ENCODE results near the gene DIRAS1.

Gene DIRAS1

DNA sequence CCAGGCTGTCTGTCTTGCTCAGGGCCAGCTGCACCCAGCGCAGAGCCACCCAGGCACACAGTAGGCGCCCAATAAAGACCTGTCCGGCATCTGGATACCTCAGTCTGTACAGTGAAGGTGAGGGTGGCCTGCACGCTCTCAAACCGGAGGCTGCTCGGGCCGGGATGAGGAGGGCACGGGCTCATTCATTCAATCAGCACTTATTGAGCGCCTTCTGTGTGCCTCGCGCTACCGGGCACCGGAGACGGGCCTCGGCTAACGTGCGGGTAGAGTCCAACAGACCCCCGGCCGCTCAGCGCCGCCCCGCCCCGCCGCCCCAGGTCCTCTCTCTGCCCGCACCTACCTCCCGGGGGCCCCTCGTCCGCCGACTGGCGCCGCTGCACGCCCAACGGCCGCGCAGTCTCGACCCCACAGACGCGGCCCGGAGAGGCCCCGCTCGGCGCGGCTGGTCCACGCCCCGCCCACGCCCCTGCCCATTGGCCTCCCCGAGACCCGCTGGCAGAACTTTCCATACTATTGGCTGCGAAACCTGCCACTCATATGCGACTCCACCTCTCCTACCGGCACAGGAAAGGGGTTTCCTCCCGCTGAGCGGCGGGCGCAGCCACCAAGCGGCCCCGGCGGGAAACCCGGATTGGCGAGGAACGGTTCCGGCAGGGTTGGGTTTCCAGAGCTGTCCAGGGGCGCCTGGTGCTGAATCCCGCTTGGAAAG, 18.6 kb upstream of the DIRAS1 start, which contains the start of gene SLC39A3:
Gene SLC39A3, minus strand, starts transcription at position 416 of the 712 bp plus-strand sequence. CDS start 2,760 bp downstream, outside the sequence.
- Mint-ChIP-seq H3K27ac (peak within 1 kb of the TSS; percentile 88), H3K9me3 (no peaks in the 10 kb centered on the region), H3K4me3 (peak within 1 kb of the TSS; percentile 94), H3K36me3 (ENCODE audit: low read depth) (peaks cover 41% of the 10 kb centered on the region), H3K4me1 (ENCODE audit: low read depth) (peaks cover 25% of the 10 kb centered on the region), H3K27me3 (peaks cover 20% of the 10 kb centered on the region)
- peak; percentile 99 for DNase-seq

DNA sequence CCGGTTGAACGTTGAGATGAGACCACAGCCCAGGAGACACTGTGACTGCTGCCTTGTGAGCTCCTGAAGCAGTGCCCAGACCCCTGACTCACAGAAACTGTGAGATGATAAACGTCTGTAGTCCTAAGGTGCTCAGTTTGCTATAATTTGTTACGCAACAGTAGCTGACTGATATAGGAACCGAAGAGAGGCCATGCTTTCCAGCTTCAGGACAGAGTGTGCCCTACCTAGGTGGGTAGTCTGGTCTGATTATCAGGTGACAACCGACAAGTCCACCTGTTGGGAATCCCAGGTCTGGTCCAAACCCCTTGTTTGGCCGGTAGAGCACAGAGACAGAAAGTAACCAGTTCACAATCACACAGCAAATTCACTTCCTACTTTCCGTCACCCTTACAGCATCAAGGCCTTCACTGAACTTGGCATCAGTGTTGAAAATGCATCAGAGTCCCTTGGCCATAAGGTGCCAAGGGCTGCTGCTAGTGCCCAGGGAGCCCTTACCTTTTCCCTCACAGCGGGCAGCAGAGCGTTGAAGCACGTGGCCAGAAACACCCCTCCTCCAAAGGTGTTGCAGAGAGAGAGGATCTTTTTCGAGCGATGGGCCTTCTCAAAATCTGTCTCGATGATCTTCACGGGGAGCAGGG, 15.5 kb upstream of the DIRAS1 start:
- Mint-ChIP-seq H3K36me3 (ENCODE audit: low read depth) (peaks cover 63% of the 10 kb centered on the region), H3K27ac (no peak overlapping the region), H3K27me3 (peaks cover 8% of the 10 kb centered on the region), H3K4me3 (no peak overlapping the region), H3K4me1 (ENCODE audit: low read depth) (peaks cover 25% of the 10 kb centered on the region), H3K9me3 (no peaks in the 10 kb centered on the region)
- DNase-seq, result no peak

DNA sequence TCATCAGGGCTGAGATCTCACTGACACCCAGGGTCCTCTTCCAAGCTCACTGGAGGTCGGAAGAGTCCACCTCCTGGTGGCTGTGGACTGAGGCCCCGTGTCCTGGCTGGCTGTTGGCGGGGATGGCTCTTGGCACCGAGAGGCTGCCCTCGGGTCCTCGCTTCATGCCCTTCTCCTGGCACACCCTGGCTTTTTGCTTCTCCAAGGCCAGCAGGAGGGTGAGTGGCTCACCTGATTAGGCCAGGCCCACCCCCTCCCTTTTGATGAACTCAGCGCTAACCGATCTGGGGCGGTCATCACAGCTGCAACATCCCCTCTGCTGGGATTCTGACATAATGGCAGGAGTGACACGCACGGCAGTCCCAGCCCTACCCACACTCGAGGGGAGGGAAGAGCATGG, 14.2 kb upstream of the DIRAS1 start:
- Mint-ChIP-seq H3K27me3 (peaks cover 4% of the 10 kb centered on the region), H3K27ac (no peak overlapping the region)

DNA sequence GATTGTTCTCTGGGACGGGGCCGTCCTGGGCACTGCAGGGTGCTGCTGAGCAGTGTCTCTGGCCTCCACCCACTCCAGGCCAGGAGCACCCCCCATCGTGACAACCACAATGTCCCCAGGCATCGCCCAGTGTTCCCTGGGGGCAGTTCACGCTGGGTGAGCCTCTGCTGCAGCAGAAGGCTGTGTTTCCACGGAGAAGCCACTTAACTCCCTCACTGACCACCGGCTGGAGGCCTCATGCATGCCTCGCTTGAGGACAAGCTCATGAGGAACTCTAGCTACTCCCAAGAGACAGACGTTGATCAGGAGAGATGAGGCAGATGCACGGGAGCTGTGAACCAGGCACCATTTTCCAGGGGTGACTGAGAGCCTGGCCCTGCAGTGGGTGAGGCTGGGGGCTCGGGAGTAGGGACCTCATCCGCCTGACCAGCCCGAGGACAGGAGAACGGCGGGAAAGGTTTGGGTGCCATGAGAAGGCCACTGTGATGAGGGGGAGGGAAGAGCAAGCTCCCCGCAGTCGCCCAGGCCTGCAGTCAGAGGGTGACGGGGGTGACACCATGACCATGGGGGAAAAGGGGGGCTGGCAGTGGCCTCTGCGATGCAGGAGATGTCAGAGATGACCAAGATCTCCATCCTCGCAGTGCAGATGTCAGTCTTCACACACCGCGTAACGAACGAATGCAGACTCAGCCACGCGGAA, 13.6 kb upstream of the DIRAS1 start:
- H3K27me3 Mint-ChIP-seq, result no peaks in the 10 kb centered on the region
- H3K4me3 Mint-ChIP-seq, result no peak overlapping the region
- H3K27ac Mint-ChIP-seq, result no peak overlapping the region
- H3K4me1 Mint-ChIP-seq (ENCODE audit: low read depth), result peaks cover 20% of the 10 kb centered on the region
- peaks cover 67% of the 10 kb centered on the region for H3K36me3 Mint-ChIP-seq (ENCODE audit: low read depth)
- H3K9me3 Mint-ChIP-seq, result no peaks in the 10 kb centered on the region
- no peak for DNase-seq

More for the DNA sequence above, 14.2 kb upstream of the DIRAS1 start:
- peaks cover 67% of the 10 kb centered on the region for H3K36me3 Mint-ChIP-seq (ENCODE audit: low read depth)
- no peak for DNase-seq
- no peak overlapping the region for H3K4me3 Mint-ChIP-seq
- H3K4me1 Mint-ChIP-seq (ENCODE audit: low read depth), result peaks cover 24% of the 10 kb centered on the region
- H3K9me3 Mint-ChIP-seq, result no peaks in the 10 kb centered on the region

DNA sequence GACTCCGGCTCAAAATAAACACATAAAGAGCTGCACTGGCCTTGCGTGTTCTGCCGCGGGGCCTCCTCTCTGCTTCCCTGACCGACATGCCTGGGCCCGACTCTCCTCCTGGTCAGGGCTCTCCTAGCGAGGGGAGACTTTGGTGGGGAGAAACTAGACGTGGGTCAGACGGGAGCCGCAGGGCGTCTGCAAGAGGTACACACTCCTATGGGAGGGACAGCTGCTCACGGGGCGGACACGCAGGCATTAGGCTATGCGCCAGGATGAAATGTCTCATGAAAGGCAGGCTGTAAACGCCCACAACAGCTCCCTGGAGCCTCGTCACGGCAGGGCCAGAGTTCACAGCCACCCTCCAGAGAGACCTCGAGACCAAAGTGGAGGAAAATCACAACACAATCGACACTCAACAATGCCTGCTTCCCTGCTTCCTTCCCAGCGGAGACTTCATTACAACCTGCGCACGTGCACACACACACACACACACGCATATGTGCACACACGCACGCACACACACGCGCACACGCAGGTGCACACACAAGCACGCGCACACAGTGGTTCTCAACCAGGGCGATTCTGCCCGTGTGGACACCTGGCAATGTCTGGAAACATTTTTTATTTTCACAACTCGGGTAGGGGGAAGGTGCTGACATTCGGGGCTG, 12.9 kb upstream of the DIRAS1 start:
- no peak for DNase-seq
- no peaks in the 10 kb centered on the region for H3K27me3 Mint-ChIP-seq
- peaks cover 17% of the 10 kb centered on the region for H3K4me1 Mint-ChIP-seq (ENCODE audit: low read depth)
- H3K27ac Mint-ChIP-seq, result no peak overlapping the region
- H3K36me3 Mint-ChIP-seq (ENCODE audit: low read depth), result peaks cover 61% of the 10 kb centered on the region
- no peak overlapping the region for H3K4me3 Mint-ChIP-seq
- H3K9me3 Mint-ChIP-seq, result no peaks in the 10 kb centered on the region

DNA sequence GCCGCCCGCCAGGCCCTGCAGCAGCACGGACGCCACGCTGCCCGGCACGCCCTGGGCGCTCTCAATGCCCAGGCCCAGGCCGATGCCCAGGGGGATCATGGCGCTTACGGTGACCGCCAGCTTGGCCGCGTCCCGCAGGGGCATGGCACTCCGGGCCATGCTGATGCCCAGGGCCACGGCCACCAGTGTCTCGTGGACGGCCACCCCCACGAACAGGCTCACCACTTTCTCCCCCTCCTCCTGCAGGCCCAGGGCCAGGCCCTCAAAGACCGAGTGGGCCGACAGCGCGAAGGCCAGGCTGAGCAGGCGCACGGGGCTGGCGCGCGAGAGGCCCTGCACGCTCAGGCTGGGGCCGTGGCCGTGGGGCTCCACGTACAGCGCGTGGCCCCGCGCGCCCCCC, 11.7 kb upstream of the DIRAS1 start:
- Mint-ChIP-seq H3K27ac (no peak overlapping the region), H3K27me3 (peaks cover under 1% of the 10 kb centered on the region), H3K4me1 (ENCODE audit: low read depth) (peaks cover 11% of the 10 kb centered on the region), H3K9me3 (no peaks in the 10 kb centered on the region), H3K4me3 (no peak overlapping the region), H3K36me3 (ENCODE audit: low read depth) (peaks cover 55% of the 10 kb centered on the region)
- no peak for DNase-seq

DNA sequence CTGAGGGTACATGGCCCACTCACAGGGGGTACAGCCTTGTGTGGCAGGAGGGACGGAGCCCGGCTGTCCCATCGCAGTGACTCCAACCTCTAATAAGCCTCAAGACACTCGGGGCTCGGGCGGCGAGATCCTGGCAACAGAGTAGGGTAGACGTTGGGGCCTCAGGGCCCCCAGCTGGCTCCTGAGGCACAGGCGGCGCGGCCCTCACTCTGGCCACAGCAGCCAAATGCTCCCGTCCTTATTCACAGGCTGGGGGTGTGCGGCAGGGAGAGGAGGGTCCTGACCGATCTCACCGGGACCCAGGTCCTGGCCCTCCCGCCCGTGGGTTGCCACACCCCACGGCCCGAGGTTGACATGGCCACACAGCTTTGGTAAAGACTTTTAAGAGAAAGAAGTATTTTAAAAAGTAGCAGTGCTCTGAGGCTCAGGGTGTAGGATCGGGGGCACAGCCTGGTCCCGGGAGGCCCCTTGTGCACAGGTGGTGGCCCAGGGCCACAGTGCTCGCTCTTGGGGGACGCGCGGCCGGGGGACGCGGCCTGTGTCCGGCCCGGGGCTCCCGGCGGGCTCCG, 11.1 kb upstream of the DIRAS1 start:
- Mint-ChIP-seq H3K27ac (no peak overlapping the region), H3K27me3 (peaks cover 7% of the 10 kb centered on the region)
- no peak for DNase-seq

DNA sequence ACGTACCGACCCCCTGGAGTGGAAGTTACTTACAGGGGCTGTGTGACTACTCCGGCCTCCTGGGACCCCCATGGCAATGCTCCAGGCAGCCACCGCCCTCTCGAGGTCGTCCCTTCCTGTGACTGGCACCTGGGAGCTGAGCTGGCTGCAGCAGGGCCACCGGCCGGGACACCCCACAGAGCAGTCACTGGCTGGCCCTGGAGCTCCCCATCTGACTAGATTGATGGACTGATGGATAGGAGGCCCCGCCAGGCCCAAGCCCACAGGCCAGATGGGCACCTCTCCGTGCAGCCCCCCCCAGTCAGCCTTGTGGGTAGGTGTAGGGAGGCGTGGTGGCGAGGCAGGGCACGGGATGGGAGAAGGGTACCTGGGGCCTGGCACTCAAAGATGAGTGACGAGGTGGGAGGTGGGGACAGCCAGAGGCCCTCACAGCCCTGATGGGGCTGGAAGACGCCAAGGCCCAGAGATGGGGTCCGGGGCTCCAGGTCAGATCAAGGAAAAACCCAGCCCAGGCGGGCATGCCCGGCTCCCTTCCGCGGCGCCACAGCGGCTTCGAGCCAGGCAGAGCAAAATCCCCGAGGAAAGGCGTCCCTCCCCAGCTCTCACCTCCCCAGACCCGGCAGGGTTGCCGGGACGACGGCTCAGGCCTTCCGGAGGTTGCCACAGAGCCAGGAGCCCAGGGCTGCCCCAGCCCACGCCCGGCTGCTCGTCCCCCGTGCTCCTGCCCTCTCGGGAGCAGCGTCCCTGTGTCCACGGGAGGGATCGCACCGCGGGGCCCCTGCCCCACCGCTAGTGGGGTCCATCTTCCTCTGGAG, 10.2 kb upstream of the DIRAS1 start:
- no peak for DNase-seq
- Mint-ChIP-seq H3K4me3 (no peak overlapping the region), H3K27me3 (peaks cover 13% of the 10 kb centered on the region), H3K4me1 (ENCODE audit: low read depth) (peaks cover 8% of the 10 kb centered on the region), H3K36me3 (ENCODE audit: low read depth) (peaks cover 42% of the 10 kb centered on the region), H3K9me3 (no peaks in the 10 kb centered on the region), H3K27ac (no peak overlapping the region)

More for the DNA sequence above, 11.1 kb upstream of the DIRAS1 start:
- Mint-ChIP-seq H3K4me1 (ENCODE audit: low read depth) (peaks cover 11% of the 10 kb centered on the region), H3K4me3 (no peak overlapping the region), H3K9me3 (no peaks in the 10 kb centered on the region), H3K36me3 (ENCODE audit: low read depth) (peaks cover 51% of the 10 kb centered on the region)

DNA sequence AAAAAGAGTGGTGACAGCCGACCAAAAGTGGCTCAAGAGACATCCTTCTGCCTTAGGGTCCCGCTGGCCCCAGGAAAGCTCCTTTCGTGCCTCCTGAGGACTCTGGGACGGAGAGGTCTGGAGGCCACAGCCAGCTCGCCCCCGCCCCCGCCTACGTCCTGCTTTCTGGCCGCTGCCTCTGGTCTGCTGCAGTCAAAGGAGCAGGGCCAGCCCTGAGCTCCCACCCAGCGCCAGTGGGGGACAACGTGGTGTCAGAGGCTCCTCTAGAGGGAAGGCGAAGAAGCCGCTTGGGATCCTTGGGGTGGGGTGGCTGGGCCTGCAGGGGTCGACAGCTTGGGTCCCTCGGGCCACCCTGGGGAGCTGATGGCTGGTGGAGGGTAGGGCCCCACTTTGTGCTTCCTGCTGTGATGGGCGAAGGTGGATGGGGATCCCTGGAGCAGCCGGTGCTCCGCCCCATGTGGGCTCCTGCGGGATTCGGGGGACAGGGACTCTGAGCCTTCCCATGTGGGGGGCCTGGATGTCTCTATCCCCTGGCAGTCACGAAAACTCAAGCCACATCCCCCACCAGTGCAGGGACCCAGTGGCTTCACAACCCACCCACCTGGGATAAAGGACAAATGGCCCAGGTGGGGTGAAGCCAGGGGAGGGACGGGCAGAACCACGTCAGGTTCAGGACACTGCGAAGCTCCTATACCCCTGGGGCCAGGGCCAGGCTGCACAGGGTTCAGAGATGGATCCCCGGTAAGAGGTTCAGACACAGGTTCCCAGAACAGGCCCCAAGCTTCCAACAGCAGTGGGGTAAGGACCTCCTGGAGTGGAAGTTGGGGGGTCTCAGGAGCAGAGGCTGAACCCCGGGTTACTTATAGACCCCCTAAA, 9.0 kb upstream of the DIRAS1 start:
- DNase-seq, result no peak
- H3K36me3 Mint-ChIP-seq (ENCODE audit: low read depth), result peaks cover 30% of the 10 kb centered on the region
- H3K4me3 Mint-ChIP-seq, result no peak overlapping the region
- no peak overlapping the region for H3K27ac Mint-ChIP-seq
- H3K4me1 Mint-ChIP-seq (ENCODE audit: low read depth), result peaks cover 4% of the 10 kb centered on the region
- peaks cover 25% of the 10 kb centered on the region for H3K27me3 Mint-ChIP-seq
- H3K9me3 Mint-ChIP-seq, result no peaks in the 10 kb centered on the region

DNA sequence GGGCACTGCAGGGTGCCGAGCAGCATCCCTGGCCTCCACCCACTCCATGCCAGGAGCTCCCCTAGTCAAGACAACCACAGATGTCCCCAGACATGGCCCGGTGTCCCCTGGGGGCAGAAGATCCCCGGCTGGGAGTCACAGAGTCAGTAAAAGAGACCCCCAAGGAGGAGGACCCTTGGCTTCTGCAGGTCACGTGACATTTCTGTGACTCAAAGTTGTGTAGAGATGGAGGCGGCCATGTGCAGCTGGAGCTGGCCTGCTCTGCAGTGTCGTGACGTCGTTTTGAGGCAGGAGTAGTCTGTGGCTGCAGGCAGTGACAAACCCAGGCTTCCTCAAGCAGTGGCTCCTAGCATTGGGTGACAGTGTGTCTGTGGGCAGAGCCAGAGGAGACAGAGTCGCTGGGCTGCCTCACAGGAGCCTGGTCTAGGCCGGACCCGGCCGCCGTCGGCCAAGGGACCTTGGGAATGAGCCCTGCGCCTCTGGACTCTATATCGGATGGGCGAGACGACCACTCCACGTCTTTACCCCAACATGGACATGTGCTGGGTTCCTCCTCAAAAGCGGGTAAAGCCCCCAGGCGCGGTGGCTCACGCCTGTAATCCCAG, 7.7 kb upstream of the DIRAS1 start:
- H3K36me3 Mint-ChIP-seq (ENCODE audit: low read depth), result peaks cover 17% of the 10 kb centered on the region
- peaks cover 4% of the 10 kb centered on the region for H3K4me1 Mint-ChIP-seq (ENCODE audit: low read depth)
- H3K4me3 Mint-ChIP-seq, result no peak overlapping the region
- no peaks in the 10 kb centered on the region for H3K9me3 Mint-ChIP-seq
- no peak for DNase-seq
- no peak overlapping the region for H3K27ac Mint-ChIP-seq
- peaks cover 31% of the 10 kb centered on the region for H3K27me3 Mint-ChIP-seq

DNA sequence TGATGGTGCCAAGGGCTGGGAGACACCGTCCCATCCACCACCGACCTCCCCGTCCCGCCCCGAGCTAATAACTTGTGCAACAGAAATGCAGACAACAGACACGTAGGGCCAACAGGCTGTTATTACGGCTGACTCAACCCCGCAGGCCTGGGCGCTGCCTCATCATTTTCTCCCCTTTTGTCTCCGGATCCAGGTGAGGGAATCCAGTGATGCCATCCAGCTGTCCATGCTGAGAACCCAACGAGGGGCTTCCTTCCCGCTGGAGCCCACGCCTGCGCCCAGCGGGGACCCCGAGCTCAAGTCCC, 6.4 kb upstream of the DIRAS1 start:
- Mint-ChIP-seq H3K27ac (no peak overlapping the region), H3K9me3 (no peaks in the 10 kb centered on the region), H3K36me3 (ENCODE audit: low read depth) (peaks cover 9% of the 10 kb centered on the region), H3K27me3 (peaks cover 36% of the 10 kb centered on the region), H3K4me3 (no peak overlapping the region), H3K4me1 (ENCODE audit: low read depth) (peaks cover 4% of the 10 kb centered on the region)
- DNase-seq, result no peak

DNA sequence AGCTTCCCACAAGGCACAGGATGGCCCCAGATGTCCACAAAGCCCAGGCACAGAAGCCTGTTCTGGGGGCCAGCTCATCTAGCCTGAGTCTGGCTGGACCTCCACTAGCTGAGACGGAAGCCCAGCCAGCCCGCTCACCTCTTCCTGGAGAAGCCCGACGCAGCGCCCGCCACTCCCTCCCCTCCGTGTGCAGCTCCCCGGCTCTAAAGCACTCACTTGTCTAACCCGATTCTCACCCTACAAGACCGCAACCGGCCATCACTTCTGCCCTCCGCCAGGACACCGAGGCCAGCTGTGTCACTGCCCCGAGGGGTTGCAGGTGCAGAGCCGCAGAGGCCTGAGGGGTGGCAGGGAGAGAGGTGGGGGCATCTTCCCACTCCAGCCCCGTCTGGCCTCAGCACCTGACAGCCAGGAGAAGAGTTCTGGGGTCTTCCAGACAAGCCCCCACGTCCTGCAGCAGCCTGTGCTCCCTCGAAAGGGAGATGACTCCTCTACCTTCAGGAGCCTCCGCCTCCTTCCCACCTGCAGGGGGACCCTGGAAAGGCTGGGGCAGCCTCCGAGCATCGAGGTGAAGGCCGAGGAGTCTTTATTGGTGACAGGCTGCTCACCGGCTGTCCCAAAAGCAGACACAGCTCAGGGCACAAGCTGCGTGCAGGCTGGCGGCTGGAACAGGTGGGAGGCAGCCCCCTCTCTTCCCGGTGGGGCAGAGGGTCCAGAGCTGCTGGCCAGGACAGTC, 5.9 kb upstream of the DIRAS1 start:
- no peak for DNase-seq
- H3K9me3 Mint-ChIP-seq, result no peaks in the 10 kb centered on the region
- H3K4me3 Mint-ChIP-seq, result no peak overlapping the region
- peaks cover 41% of the 10 kb centered on the region for H3K27me3 Mint-ChIP-seq
- peaks cover 6% of the 10 kb centered on the region for H3K36me3 Mint-ChIP-seq (ENCODE audit: low read depth)
- H3K4me1 Mint-ChIP-seq (ENCODE audit: low read depth), result peaks cover 4% of the 10 kb centered on the region
- no peak overlapping the region for H3K27ac Mint-ChIP-seq
